Kidney (tissue), 14 donors: ENCODE results near the gene WNT7B. TPM values are rescaled to one million over a fixed set of nuclear protein-coding genes. Genes with fewer than 3 reads are reported as not detected.

Experiments used
- DNase-seq, 5 donors: peaks; one replicate each; pipeline ENCODE4 v3.0.0-alpha.2; 2013 to 2020
- FAIRE-seq: peaks from 2 replicates; lab custom pipeline; 2012; peaks lifted over from hg19 to GRCh38; lab: Jason Lieb, UNC
- H3K27ac ChIP-seq, 2 donors: one replicate each; pipeline ENCODE4 v1.7.0; 2013; ENCODE audit warnings: low read depth in 2 of 2, low read length in 2 of 2, inconsistent platforms in 1 of 2
- H3K27me3 ChIP-seq: one replicate; pipeline ENCODE4 v1.7.1; 2013; ENCODE audit warnings: low read length, inconsistent platforms; ENCODE audit not compliant: control insufficient read depth, insufficient read depth
- H3K36me3 ChIP-seq, 3 donors: one replicate each; pipeline versions ENCODE4 v1.7.0 to v1.7.1; 2013; ENCODE audit warnings: low read length in 3 of 3, control low read depth in 1 of 3, inconsistent platforms in 1 of 3; ENCODE audit not compliant: insufficient read depth in 3 of 3, control insufficient read depth in 2 of 3
- H3K4me1 ChIP-seq, 3 donors: one replicate each; pipeline versions ENCODE4 v1.7.0 to v1.7.1; 2013; ENCODE audit warnings: low read length in 3 of 3, inconsistent platforms in 1 of 3, low read depth in 1 of 3; ENCODE audit not compliant: control insufficient read depth in 2 of 3, insufficient read depth in 2 of 3
- H3K4me3 ChIP-seq, 3 donors: one replicate each; pipeline versions ENCODE4 v1.7.0 to v1.8.1; 2013; ENCODE audit warnings: low read length in 3 of 3, control low read depth in 1 of 3, inconsistent platforms in 1 of 3
- H3K9ac ChIP-seq, 3 donors: one replicate each; pipeline versions ENCODE4 v1.7.0 to v1.7.1; 2013; ENCODE audit warnings: low read length in 3 of 3, control low read depth in 1 of 3, inconsistent platforms in 1 of 3
- H3K9me3 ChIP-seq, 3 donors: one replicate each; pipeline versions ENCODE4 v1.7.0 to v1.7.1; 2013; ENCODE audit warnings: low read length in 3 of 3, control low read depth in 1 of 3, inconsistent platforms in 1 of 3; ENCODE audit not compliant: control insufficient read depth in 2 of 3, insufficient read depth in 1 of 3
- CTCF ChIP-seq: IDR thresholded peaks from 3 replicates; pipeline ENCODE4 v1.5.1; 2012; ENCODE audit warnings: mild to moderate bottlenecking, moderate library complexity, borderline replicate concordance; ENCODE audit not compliant: insufficient read depth; ENCODE audit errors: extremely low read depth
- intact Hi-C: fragments of 100-400 bp; cut with DNase I; formaldehyde crosslinking; loops from one replicate; pipeline ENCODE4 v1.11.1; 2022
- polyA plus RNA-seq: library from polyadenylated mRNA; stranded (reverse); fragments of 350-450 nt; fragmentation: Illumina TruSeq; extraction: RNeasy Lipid Tissue Mini Kit (QIAGEN cat#74804); gene quantifications from one replicate; pipeline ENCODE4 v1.2.3, GENCODE V29; 2014; ENCODE audit warnings: low read depth, low replicate concordance; ENCODE audit not compliant: insufficient read depth
- total RNA-seq: library from RNA; stranded (reverse); fragmentation: NEBNext Ultra II Directional; extraction: Animal tissue kit (Norgen Biotek cat#: 25700); gene quantifications from one replicate; pipeline ENCODE4 v1.2.1, GENCODE V29; 2021
- donor health status: control.
- donor health status: control.
- donor health status: control.
- donor health status: control.
- donor health status: control.
- donor health status: DM: yes; HTN: yes; CAD: no.
- donor health status: Normal renal cell carcinoma (clear cell type).

The WNT7B gene
- total and polyA plus RNA-seq, 2 donors from 2014 or later, result 1.6 to 2.4 TPM

- Histone ChIP-seq H3K9ac (peak overlapping the region; percentile 14 to 91 (median 53)), H3K4me1 (peaks cover 0 to 23% (median 16%) of the 10 kb centered on the region in 3 donors), H3K9me3 (peaks cover 0 to 8% (median 0%) of the 10 kb centered on the region in 3 donors), H3K36me3 (no peaks in the 10 kb centered on the region), H3K4me3 (peak overlapping the region; percentile 67 to 77 (median 75)), H3K27me3 (no peaks in the 10 kb centered on the region), H3K27ac (peak overlapping the region; percentile 97)
- DNase-seq (peak; percentile 93 to 99 (median 95)), FAIRE-seq (peak; percentile 82)
- peak; percentile 40 for TF ChIP-seq CTCF
- intact Hi-C loops, result no loop called here
Observed at GRCh38 chr22:46013460-46014416, 36.8 kb upstream of the WNT7B start.

GRCh38 chr22:46012881-46013281 lies 35.9 kb upstream of the WNT7B start:
- DNase-seq (peak in 2 of 5 donors; percentile 78 to 85), FAIRE-seq (no peak)
- Histone ChIP-seq H3K27ac (peak overlapping the region; percentile 97), H3K9ac (peak overlapping the region in 2 of 3 donors; percentile 41 to 91), H3K4me3 (peak overlapping the region in 1 of 3 donors; percentile 75), H3K9me3 (peaks cover 0 to 8% (median 0%) of the 10 kb centered on the region in 3 donors), H3K27me3 (no peaks in the 10 kb centered on the region), H3K36me3 (no peaks in the 10 kb centered on the region), H3K4me1 (peaks cover 0 to 29% (median 16%) of the 10 kb centered on the region in 3 donors)
- intact Hi-C loops, result no loop called here
- TF ChIP-seq CTCF, result no peak

GRCh38 chr22:46012182-46012880 lies 35.4 kb upstream of the WNT7B start:
- no peak for TF ChIP-seq CTCF
- Histone ChIP-seq H3K9me3 (peaks cover 0 to 8% (median 0%) of the 10 kb centered on the region in 3 donors), H3K36me3 (no peaks in the 10 kb centered on the region), H3K4me3 (no peak overlapping the region), H3K9ac (peak overlapping the region in 1 of 3 donors; percentile 91), H3K4me1 (peaks cover 0 to 35% (median 22%) of the 10 kb centered on the region in 3 donors), H3K27me3 (no peaks in the 10 kb centered on the region), H3K27ac (peak overlapping the region; percentile 97)
- DNase-seq, result peak in 2 of 5 donors; percentile 56 to 74
- no peak for FAIRE-seq
- intact Hi-C loops, result no loop called here
